GM19468 (cell line): ENCODE measurements around the gene CHRDL1.
A peak's percentile ranks its signal among the peaks of the same experiment; 100 is the strongest.

Experiments
- ATAC-seq: cut with Tn5 transposase; IDR thresholded peaks from one replicate; pipeline ENCODE4 v1.9.1; 2021; ENCODE audit warnings: mild to moderate bottlenecking, moderate library complexity, moderate number of reproducible peaks; ENCODE audit not compliant: unreplicated experiment; ENCODE audit errors: extremely low read depth

Gene CHRDL1

GRCh38 chrX:110745288-110745687 is 50.3 kb downstream of the CHRDL1 start:
- ATAC-seq = no peak

DNA sequence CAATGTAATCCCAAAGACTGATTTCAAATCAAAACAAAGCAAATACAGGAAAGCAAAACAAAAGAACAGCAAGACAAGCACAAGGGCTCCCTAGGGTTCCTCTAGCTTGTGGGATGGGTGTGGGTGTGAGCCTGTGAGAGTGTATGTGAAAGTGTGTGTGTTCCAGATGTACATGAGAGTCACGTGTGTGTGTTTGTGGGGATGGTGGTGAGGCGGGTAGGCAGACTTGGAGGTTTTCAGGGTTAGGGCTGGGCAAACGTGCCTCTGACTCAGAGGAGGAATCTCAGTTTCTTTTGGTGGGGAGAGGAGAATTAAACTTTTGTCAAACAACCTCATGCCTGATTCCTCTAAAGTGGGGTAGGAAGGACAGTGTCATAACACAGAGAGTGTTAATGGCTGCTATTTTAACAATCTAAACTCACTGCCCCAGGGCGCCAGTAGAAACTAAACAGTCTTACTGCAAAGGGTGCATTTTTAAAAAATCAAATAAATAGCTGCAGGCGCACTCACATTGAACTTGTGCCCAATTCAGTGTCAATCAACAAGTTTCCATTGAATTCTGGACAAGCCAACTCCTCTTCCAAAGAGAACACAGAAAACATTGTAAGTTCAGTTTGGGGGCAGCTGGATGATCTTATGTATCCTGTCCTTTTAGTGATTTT is 51.8 kb downstream of the CHRDL1 start:
- ATAC-seq = no peak

DNA sequence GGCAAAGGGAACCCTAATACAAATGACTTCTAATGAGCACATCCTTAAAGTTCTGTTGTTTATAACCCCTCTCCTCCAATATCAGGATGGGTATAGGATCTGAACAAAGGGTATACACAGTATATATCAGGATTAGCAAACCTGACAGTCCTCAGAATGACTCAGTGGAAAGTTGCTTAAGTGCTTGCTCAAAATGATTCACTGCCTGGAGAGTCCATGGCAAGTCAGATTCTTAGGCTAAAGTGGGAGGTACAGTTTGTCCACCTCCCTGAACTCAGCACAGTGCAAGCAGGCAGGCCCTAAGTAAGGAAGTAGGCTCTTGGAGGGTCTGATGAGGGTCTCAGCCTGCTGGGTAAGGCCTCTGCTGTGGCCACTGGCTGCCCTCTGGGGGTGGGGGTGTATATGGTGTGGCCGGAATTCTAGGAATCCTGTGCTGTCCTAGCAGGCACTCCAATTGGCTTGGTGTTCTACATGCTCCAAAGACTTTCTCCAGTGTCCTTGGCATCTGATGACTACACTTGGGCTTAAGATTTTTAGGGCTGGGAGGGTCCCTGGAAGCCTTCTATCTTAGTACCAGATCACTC is 54.3 kb downstream of the CHRDL1 start:
- no peak for ATAC-seq

DNA sequence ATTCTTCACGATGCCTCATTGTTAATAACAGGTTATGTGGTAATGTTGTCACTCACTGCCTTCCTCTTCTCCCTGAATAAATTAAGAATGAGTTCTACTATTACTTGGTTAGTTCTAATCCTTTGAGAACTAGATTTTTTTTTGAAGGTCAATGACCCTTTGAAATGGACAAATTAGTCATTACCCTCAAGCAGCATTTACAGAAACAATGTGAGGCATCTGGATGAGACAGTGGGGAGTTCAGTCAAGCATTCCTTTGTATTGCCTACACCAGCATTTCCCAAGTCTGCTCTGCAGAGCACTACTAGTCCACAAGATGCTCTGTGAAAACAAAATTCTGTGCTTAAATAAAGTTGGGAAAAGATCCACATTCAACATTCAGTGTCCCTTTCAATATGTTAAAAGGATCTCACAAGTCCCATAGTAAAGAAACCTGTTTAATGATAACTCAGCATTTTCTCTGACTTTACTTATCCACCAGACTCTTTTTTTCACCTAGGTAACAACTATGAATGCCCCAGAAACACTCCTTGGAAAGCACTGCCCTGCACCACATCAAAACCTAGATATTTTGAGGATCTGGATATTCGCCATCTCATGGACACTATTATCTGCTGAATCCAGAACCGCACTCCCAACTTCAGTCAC is 60.6 kb downstream of the CHRDL1 start:
- no peak for ATAC-seq

DNA sequence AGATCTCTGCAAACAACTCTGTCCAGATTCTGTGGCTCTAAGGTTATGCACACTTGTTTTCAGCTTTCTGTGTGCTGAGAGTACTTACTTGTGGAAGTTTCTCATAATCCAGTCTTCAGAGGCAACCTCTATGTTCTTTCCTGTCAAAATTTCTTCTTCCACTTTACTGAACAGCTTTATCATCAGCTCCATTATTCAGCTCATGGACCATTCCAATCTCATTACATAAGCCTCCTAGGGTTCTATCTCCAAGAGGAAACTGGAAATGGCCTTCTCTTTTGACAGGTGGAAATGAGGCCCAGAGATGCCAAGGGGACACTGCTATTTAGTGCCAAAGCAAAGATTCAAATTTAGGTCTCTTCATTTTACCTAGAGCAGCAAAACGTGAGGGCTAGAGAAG is 61.3 kb downstream of the CHRDL1 start:
- no peak for ATAC-seq

DNA sequence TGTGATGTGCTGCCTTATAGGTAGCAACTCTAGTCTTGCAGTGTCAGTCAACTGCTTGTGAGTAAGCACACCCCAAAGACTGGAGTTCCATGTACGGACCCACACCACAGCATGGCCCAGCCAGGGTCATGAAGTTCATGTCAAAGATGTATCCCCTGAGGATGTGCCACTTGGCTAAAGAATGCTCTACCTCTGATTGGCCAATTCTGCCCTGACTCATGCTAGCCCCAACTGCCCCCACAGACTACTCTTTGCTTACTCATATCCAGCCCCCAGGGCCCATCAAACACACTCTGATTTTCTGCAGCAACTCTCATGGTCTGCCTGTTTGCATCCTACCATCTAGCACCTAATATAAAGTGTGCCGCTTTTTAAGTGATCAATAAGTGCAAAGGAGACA is 62.5 kb downstream of the CHRDL1 start:
- no peak for ATAC-seq

DNA sequence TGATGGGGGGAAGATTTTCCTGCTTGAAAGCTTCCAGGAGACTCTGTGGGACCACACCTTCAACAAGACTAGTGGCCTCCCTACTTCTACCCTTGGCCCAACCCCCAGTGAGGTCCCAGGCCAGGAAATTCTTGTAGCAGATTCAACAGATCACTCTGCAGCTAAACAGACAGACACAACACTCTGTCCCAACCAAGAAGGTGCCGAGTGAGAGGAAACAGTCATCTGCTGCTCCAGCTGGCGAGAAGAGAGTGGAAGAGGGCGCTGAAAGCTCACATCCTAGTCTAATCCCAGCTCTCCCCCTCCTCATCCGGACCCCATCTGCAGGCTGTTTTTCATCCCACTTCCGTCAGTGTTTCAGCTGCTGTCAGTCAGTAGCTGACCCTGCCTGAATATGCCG is 63.4 kb downstream of the CHRDL1 start:
- no peak for ATAC-seq

- ATAC-seq = no peak
Measured at GRCh38 chrX:110723844-110724243, 71.8 kb downstream of the CHRDL1 start.

DNA sequence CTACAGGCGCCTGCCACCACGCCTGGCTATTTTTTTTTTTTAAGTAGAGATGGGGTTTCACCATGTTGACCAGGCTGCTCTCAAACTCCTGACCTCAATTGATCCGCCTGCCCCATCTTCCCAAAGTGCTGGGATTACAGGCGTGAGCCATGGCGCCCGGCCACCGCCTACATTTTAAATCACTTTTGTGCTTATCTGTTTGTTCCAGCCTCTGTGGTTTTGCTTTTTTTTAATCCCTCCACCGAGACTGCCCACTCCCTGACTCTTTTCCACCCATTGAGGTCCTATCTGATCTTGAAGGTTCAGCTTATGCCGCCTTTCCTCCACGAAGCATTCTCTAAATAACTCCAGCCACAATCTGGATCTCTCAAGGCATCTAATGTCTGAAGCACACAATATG is 73.5 kb downstream of the CHRDL1 start:
- no peak for ATAC-seq

DNA sequence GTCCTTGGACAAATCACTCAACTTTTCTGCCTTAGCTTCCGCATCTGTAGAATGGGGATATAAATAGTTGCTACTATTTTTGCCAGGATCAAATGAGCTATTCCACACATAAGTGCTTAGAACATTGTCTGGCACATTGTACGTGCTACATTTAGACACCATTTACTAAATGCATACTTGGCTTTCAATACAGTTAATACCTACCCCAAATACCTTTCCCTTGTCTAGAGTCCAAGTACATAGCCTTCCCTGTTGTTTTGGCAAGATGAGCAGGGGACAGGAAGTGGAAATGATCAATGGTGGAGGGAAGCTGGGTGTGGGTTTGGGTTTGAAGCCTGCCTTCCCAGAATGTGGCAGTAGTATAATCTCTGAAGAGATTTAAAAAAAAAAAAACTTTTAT is 82.0 kb downstream of the CHRDL1 start:
- no peak for ATAC-seq

DNA sequence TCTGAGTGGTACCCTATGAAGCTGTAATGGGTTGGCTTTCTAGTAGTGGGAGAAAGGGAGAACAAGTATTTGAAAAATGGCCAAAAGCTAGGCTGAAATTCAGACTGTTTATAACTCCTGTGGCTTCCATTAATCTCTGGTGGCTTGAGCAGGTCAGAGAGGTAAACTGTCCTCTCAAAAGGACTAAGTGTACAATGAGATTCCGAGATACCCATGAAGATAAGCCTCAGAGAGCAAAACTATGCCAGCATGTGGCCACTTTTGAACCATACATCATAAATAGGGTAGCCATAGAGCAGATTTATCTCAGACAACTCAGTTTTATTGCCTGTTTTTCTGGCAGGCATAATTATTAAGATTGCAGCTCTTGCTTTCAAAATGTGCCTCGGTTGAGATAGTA is 89.2 kb downstream of the CHRDL1 start:
- no peak for ATAC-seq

DNA sequence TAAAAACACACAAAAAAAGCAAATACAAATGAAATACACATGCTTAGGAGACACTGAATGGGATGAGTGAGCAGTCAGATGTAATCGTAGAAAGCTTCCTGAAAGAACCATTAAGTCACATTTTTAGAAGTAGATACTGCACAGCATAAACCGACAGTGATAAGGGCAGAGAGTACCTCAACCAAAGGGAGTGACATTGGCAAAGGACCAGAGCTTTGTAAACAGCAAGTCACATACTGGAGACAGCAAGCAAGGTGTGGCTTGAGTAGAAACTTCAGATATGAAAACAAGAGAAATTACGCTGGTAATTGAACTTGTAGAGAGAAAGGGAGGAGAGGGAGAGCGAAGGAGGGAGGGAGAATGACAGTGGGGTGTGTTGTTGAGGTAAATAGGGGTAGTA is 92.0 kb downstream of the CHRDL1 start:
- no peak for ATAC-seq

GRCh38 chrX:110699109-110699508 is 96.5 kb downstream of the CHRDL1 start:
- ATAC-seq = no peak

DNA sequence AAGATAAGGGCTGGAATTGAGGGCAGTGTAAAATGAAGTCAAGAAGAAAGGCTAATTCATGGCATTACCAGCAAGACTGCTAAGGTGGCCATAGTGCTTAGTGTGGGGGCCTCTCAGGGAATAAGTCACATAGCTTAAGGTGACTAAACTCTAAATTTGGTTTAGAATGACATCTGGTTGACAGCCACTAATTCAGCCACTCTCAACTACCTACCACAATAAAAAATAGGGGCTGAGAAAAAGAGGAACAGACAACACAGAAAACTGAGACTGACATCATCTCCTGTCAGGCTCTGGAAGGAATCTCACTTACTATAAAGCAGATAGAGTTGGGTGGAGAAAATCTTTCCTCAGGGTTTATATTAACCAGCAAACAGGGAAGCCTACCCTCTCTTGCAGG is 96.9 kb downstream of the CHRDL1 start:
- ATAC-seq = peak; percentile 43

DNA sequence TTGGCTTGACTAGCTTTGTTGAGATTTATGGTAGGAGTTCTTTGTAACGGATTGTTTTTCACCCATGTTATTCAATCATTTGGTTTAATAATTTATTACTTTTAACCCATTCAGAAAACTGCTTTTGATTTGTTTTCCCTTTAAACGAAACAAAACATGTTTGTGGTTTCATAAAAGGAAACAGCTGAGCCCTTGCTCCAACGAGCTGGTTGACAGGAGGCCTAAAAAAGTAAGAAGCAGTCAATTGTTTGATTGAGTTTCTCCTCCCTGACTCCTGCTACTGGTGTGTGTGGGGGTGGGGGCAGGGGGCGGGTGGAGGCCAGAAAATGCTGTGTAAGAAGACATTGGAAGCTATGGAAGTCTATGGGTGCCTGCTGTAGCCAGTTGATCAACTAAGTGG is 102.8 kb downstream of the CHRDL1 start:
- ATAC-seq = no peak

- ATAC-seq = no peak
Measured at GRCh38 chrX:110691446-110691845, 104.2 kb downstream of the CHRDL1 start.

- ATAC-seq = no peak
Measured at GRCh38 chrX:110684653-110685052, 111.0 kb downstream of the CHRDL1 start.

DNA sequence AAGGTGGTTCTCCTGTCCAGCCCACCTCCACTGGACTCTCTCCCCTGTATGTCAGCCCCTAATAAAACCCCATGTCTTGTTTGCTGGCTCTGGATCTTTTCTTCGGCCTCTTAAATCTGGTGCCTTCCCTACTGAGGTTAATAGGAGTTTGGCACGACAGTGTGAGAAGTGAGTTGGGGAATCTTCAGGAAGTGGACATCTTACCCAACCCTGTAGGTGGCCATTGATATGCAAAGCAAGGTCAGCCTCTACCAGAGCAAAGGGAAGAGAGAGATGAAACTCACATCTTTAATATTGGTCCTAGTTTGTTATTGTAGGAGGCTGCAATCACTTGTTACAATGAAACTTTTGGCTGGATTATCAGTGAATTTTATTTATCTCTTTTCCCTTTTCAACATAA is 111.7 kb downstream of the CHRDL1 start:
- no peak for ATAC-seq

DNA sequence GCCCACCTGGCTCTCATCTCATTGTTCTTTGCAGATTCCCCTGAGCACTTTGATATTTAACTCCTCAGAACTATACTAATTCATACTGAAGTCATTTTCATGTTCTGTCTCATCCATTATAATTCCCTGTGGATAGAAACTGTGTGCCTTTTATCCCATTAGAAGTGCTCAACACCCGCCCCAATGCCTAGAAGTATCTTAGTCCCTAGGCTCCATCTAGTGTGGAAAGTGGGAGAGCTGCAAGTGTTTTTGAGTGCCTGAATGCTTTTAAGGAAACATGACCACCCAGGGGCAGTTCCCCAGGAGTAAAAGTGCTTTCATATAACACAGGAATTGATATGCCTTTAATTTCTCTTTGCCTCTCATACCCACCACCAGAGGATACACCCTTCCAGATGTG is 117.0 kb downstream of the CHRDL1 start:
- ATAC-seq = no peak

GRCh38 chrX:110675886-110676285 is 119.7 kb downstream of the CHRDL1 start:
- ATAC-seq = no peak

- ATAC-seq = peak; percentile 71
Measured at GRCh38 chrX:110671068-110671803, 124.4 kb downstream of the CHRDL1 start.
